ENCODE results near the gene KDM4B. TPM values are rescaled to one million over a fixed set of nuclear protein-coding genes. Genes with fewer than 3 reads are reported as not detected.

KDM4B gene
- total RNA-seq, 2 donors from 2014 or later, result 27.8 to 38.5 TPM

GRCh38 chr19:5096536-5096935 lies 127.6 kb downstream of the KDM4B start:
- H3K4me1 ChIP-seq (ENCODE audit: control insufficient read depth, insufficient read depth, low read length), result peaks cover 3% of the 10 kb centered on the region
- no peaks in the 10 kb centered on the region for H3K27me3 ChIP-seq (ENCODE audit: control insufficient read depth, insufficient read depth, low read length, poor library complexity, severe bottlenecking)
- H3K9ac ChIP-seq (ENCODE audit: extremely low read depth, low read length, poor library complexity, severe bottlenecking), result no peak overlapping the region
- H3K4me3 ChIP-seq (ENCODE audit: low read length), result no peak overlapping the region
- Mint-ChIP-seq H3K27ac (peak overlapping the region; percentile 53), H3K4me1 (peaks cover 8% of the 10 kb centered on the region), H3K9me3 (peaks cover 33% of the 10 kb centered on the region), H3K36me3 (ENCODE audit: low read depth) (peaks cover 48% of the 10 kb centered on the region), H3K27me3 (ENCODE audit: insufficient read depth) (no peaks in the 10 kb centered on the region), H3K4me3 (no peak overlapping the region)
- DNase-seq, result no peak
- H3K27ac ChIP-seq (ENCODE audit: low read depth, low read length), result no peak overlapping the region
- 94 to 97% methylated on average over 9 to 37 of the region's 37 CpGs for WGBS, 2 experiments (ENCODE audit: insufficient coverage in 1 of 2, insufficient read length in 1 of 2)
- TF ChIP-seq CTCF (conservative IDR thresholded peaks at IDR 0.05), result no peak
- H3K9me3 ChIP-seq (ENCODE audit: control insufficient read depth, low read length), result peaks cover 24% of the 10 kb centered on the region
- peaks cover 25% of the 10 kb centered on the region for H3K36me3 ChIP-seq (ENCODE audit: control insufficient read depth, insufficient read depth, low read length)

GRCh38 chr19:5097331-5097930 lies 128.5 kb downstream of the KDM4B start:
- H3K4me1 Mint-ChIP-seq, result peaks cover 2% of the 10 kb centered on the region
- no peaks in the 10 kb centered on the region for H3K27me3 Mint-ChIP-seq (ENCODE audit: insufficient read depth)
- DNase-seq, result no peak
- peaks cover 33% of the 10 kb centered on the region for H3K9me3 Mint-ChIP-seq
- WGBS, 2 experiments (ENCODE audit: insufficient coverage in 1 of 2, insufficient read length in 1 of 2), result 94 to 100% methylated on average over 4 to 16 of the region's 16 CpGs
- TF ChIP-seq CTCF (conservative IDR thresholded peaks at IDR 0.05), result no peak
- H3K9ac ChIP-seq (ENCODE audit: extremely low read depth, low read length, poor library complexity, severe bottlenecking), result no peak overlapping the region
- H3K4me1 ChIP-seq (ENCODE audit: control insufficient read depth, insufficient read depth, low read length), result peaks cover 3% of the 10 kb centered on the region
- no peaks in the 10 kb centered on the region for H3K27me3 ChIP-seq (ENCODE audit: control insufficient read depth, insufficient read depth, low read length, poor library complexity, severe bottlenecking)
- peaks cover 46% of the 10 kb centered on the region for H3K36me3 Mint-ChIP-seq (ENCODE audit: low read depth)
- H3K27ac ChIP-seq (ENCODE audit: low read depth, low read length), result no peak overlapping the region
- no peak overlapping the region for H3K4me3 Mint-ChIP-seq
- H3K9me3 ChIP-seq (ENCODE audit: control insufficient read depth, low read length), result peaks cover 24% of the 10 kb centered on the region
- H3K4me3 ChIP-seq (ENCODE audit: low read length), result no peak overlapping the region
- H3K27ac Mint-ChIP-seq, result no peak overlapping the region
- peaks cover 25% of the 10 kb centered on the region for H3K36me3 ChIP-seq (ENCODE audit: control insufficient read depth, insufficient read depth, low read length)

- H3K27ac Mint-ChIP-seq, result no peak overlapping the region
- no peak overlapping the region for H3K9ac ChIP-seq (ENCODE audit: extremely low read depth, low read length, poor library complexity, severe bottlenecking)
- peaks cover 33% of the 10 kb centered on the region for H3K9me3 Mint-ChIP-seq
- peaks cover 46% of the 10 kb centered on the region for H3K36me3 Mint-ChIP-seq (ENCODE audit: low read depth)
- H3K9me3 ChIP-seq (ENCODE audit: control insufficient read depth, low read length), result peaks cover 24% of the 10 kb centered on the region
- no peak overlapping the region for H3K4me3 Mint-ChIP-seq
- no peak for TF ChIP-seq CTCF (conservative IDR thresholded peaks at IDR 0.05)
- WGBS, 2 experiments (ENCODE audit: insufficient coverage in 1 of 2, insufficient read length in 1 of 2), result 94 to 100% methylated on average over 5 to 9 of the region's 9 CpGs
- peaks cover 2% of the 10 kb centered on the region for H3K4me1 Mint-ChIP-seq
- no peaks in the 10 kb centered on the region for H3K27me3 Mint-ChIP-seq (ENCODE audit: insufficient read depth)
- no peak for DNase-seq
- H3K4me3 ChIP-seq (ENCODE audit: low read length), result no peak overlapping the region
- no peaks in the 10 kb centered on the region for H3K4me1 ChIP-seq (ENCODE audit: control insufficient read depth, insufficient read depth, low read length)
- H3K27me3 ChIP-seq (ENCODE audit: control insufficient read depth, insufficient read depth, low read length, poor library complexity, severe bottlenecking), result no peaks in the 10 kb centered on the region
- H3K27ac ChIP-seq (ENCODE audit: low read depth, low read length), result no peak overlapping the region
- peaks cover 25% of the 10 kb centered on the region for H3K36me3 ChIP-seq (ENCODE audit: control insufficient read depth, insufficient read depth, low read length)
Measured at GRCh38 chr19:5097959-5098623, 129.2 kb downstream of the KDM4B start.
